ENCODE data around the gene ZDHHC17.

Gene ZDHHC17

DNA sequence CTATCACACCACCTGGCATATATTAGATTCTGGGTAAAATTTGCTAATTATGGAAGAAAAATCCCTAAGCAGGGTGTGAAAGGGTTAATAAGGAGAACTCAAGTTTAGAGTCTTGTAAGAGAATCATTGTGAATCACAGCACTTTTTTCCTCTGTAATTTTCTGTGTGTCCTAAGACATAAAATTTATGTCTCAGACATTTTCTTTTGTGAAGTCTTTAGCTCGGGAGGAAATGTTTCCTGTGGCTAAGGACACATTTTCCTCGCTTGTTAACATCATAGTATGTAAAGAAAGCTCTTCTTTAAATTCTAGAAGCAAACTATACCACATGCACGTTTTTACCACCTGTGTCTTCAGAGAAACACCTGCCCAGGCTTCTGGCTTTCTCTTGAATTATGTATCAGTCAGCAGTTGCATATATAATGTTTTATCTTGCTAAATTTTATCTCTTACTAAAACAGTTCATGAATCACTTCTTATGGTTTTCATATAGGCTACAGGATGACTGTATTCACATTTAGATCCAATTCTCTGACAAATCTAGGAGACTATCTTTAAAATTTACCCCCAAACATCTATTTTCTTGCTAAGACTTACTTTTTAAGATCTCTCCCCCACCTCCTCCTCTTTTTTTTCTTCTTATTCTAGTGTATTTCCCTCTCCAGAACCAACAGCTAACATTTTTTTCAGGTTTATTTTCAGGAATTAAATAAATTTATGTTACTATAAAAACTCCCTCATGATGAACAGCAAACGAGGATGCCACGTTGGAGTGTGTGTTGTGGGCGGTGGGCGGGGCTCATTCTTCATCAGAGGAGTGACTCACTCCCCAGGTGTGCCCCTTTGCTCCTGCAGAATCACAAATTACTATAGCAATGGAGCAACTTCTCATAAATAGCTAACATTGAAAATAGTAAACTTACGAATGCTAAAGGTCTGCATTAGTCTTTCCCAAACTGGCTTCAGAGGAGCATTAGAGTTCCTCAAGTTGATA is 126.5 kb downstream of the ZDHHC17 start:
- Histone ChIP-seq H3K79me2 (ENCODE audit: insufficient read depth, low read length) (no peaks in the 10 kb centered on the region), H3K27me3 (ENCODE audit: insufficient read depth, low read length, poor library complexity, severe bottlenecking) (no peaks in the 10 kb centered on the region), H4K20me1 (ENCODE audit: insufficient read depth, low read length, poor library complexity, severe bottlenecking) (no peaks in the 10 kb centered on the region), H3K4me3 (ENCODE audit: low read length, poor library complexity, severe bottlenecking) (no peak overlapping the region), H2AFZ (ENCODE audit: low read length) (no peak overlapping the region), H3K9me2 (replicated peaks; ENCODE audit: low read depth, low read length) (no peaks in the 10 kb centered on the region), H3K9ac (ENCODE audit: low read depth, low read length, poor library complexity, severe bottlenecking) (no peak overlapping the region), H3K9me3 (ENCODE audit: insufficient read depth, low read depth, low read length) (no peaks in the 10 kb centered on the region), H3K36me3 (ENCODE audit: insufficient read depth, low read length) (no peaks in the 10 kb centered on the region), H3K4me1 (ENCODE audit: insufficient read depth, low read length, poor library complexity, severe bottlenecking) (no peaks in the 10 kb centered on the region), H3K4me2 (ENCODE audit: low read depth, low read length, poor library complexity, severe bottlenecking) (no peak overlapping the region), H3F3A (ENCODE audit: low read depth) (no peaks in the 10 kb centered on the region)
- no peak for TF ChIP-seq EZH2phosphoT487 (IDR thresholded peaks at IDR 0.05; ENCODE audit: borderline replicate concordance)
- TF ChIP-seq, protein P1, sequence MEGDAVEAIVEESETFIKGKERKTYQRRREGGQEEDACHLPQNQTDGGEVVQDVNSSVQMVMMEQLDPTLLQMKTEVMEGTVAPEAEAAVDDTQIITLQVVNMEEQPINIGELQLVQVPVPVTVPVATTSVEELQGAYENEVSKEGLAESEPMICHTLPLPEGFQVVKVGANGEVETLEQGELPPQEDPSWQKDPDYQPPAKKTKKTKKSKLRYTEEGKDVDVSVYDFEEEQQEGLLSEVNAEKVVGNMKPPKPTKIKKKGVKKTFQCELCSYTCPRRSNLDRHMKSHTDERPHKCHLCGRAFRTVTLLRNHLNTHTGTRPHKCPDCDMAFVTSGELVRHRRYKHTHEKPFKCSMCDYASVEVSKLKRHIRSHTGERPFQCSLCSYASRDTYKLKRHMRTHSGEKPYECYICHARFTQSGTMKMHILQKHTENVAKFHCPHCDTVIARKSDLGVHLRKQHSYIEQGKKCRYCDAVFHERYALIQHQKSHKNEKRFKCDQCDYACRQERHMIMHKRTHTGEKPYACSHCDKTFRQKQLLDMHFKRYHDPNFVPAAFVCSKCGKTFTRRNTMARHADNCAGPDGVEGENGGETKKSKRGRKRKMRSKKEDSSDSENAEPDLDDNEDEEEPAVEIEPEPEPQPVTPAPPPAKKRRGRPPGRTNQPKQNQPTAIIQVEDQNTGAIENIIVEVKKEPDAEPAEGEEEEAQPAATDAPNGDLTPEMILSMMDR (conservative IDR thresholded peaks at IDR 0.05; ENCODE audit: low read length) = no peak

DNA sequence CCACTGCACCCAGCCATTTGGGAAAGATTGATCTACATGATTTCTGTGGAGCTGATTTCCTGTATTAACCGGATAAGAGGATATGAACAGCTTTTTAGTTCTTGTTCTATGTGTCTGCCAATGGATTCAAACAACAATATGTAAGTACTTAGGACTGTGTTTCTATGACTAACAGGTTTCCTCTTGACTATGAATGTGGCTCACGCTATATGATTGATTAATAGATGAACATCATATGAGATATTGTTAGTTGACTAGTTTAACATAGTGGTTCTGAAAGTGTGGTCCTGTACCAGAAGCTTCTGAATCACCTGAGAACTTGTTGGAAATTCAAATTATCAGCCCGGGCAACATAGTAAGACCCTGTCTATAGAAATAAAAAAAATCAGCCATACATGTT is 127.7 kb downstream of the ZDHHC17 start:
- Histone ChIP-seq H3K4me1 (ENCODE audit: insufficient read depth, low read length, poor library complexity, severe bottlenecking) (no peaks in the 10 kb centered on the region), H3K79me2 (ENCODE audit: insufficient read depth, low read length) (no peaks in the 10 kb centered on the region), H3K4me2 (ENCODE audit: low read depth, low read length, poor library complexity, severe bottlenecking) (no peak overlapping the region), H2AFZ (ENCODE audit: low read length) (no peak overlapping the region), H3K4me3 (ENCODE audit: low read length, poor library complexity, severe bottlenecking) (no peak overlapping the region), H3K9me2 (replicated peaks; ENCODE audit: low read depth, low read length) (no peaks in the 10 kb centered on the region), H3K36me3 (ENCODE audit: insufficient read depth, low read length) (no peaks in the 10 kb centered on the region), H3K9me3 (ENCODE audit: insufficient read depth, low read depth, low read length) (no peaks in the 10 kb centered on the region), H4K20me1 (ENCODE audit: insufficient read depth, low read length, poor library complexity, severe bottlenecking) (no peaks in the 10 kb centered on the region), H3K9ac (ENCODE audit: low read depth, low read length, poor library complexity, severe bottlenecking) (no peak overlapping the region), H3K27me3 (ENCODE audit: insufficient read depth, low read length, poor library complexity, severe bottlenecking) (no peaks in the 10 kb centered on the region), H3F3A (ENCODE audit: low read depth) (no peaks in the 10 kb centered on the region)
- no peak for TF ChIP-seq EZH2phosphoT487 (IDR thresholded peaks at IDR 0.05; ENCODE audit: borderline replicate concordance)
- TF ChIP-seq, protein P1 (conservative IDR thresholded peaks at IDR 0.05; ENCODE audit: low read length) = no peak

- no peaks in the 10 kb centered on the region for H3F3A ChIP-seq (ENCODE audit: low read depth)
- no peaks in the 10 kb centered on the region for H3K79me2 ChIP-seq (ENCODE audit: insufficient read depth, low read length)
- no peak overlapping the region for H3K4me3 ChIP-seq (ENCODE audit: low read length, poor library complexity, severe bottlenecking)
- H3K4me1 ChIP-seq (ENCODE audit: insufficient read depth, low read length, poor library complexity, severe bottlenecking) = no peaks in the 10 kb centered on the region
- no peaks in the 10 kb centered on the region for H3K9me3 ChIP-seq (ENCODE audit: insufficient read depth, low read depth, low read length)
- H2AFZ ChIP-seq (ENCODE audit: low read length) = no peak overlapping the region
- H3K36me3 ChIP-seq (ENCODE audit: insufficient read depth, low read length) = no peaks in the 10 kb centered on the region
- TF ChIP-seq EZH2phosphoT487 (IDR thresholded peaks at IDR 0.05; ENCODE audit: borderline replicate concordance) = no peak
- TF ChIP-seq, protein P1 (conservative IDR thresholded peaks at IDR 0.05; ENCODE audit: low read length) = no peak
- no peaks in the 10 kb centered on the region for H4K20me1 ChIP-seq (ENCODE audit: insufficient read depth, low read length, poor library complexity, severe bottlenecking)
- no peaks in the 10 kb centered on the region for H3K9me2 ChIP-seq (replicated peaks; ENCODE audit: low read depth, low read length)
- H3K9ac ChIP-seq (ENCODE audit: low read depth, low read length, poor library complexity, severe bottlenecking) = no peak overlapping the region
- no peaks in the 10 kb centered on the region for H3K27me3 ChIP-seq (ENCODE audit: insufficient read depth, low read length, poor library complexity, severe bottlenecking)
- no peak overlapping the region for H3K4me2 ChIP-seq (ENCODE audit: low read depth, low read length, poor library complexity, severe bottlenecking)
Observed at GRCh38 chr12:76895796-76896195, 131.9 kb downstream of the ZDHHC17 start.
